GM19467 (cell line): ENCODE measurements around the gene GORAB.

ENCODE experiments used
- ATAC-seq: cut with Tn5 transposase; IDR thresholded peaks from one replicate; pipeline ENCODE4 v1.9.1; 2021; ENCODE audit warnings: mild to moderate bottlenecking, moderate library complexity; ENCODE audit not compliant: unreplicated experiment

The GORAB gene, protein sequence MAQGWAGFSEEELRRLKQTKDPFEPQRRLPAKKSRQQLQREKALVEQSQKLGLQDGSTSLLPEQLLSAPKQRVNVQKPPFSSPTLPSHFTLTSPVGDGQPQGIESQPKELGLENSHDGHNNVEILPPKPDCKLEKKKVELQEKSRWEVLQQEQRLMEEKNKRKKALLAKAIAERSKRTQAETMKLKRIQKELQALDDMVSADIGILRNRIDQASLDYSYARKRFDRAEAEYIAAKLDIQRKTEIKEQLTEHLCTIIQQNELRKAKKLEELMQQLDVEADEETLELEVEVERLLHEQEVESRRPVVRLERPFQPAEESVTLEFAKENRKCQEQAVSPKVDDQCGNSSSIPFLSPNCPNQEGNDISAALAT

DNA sequence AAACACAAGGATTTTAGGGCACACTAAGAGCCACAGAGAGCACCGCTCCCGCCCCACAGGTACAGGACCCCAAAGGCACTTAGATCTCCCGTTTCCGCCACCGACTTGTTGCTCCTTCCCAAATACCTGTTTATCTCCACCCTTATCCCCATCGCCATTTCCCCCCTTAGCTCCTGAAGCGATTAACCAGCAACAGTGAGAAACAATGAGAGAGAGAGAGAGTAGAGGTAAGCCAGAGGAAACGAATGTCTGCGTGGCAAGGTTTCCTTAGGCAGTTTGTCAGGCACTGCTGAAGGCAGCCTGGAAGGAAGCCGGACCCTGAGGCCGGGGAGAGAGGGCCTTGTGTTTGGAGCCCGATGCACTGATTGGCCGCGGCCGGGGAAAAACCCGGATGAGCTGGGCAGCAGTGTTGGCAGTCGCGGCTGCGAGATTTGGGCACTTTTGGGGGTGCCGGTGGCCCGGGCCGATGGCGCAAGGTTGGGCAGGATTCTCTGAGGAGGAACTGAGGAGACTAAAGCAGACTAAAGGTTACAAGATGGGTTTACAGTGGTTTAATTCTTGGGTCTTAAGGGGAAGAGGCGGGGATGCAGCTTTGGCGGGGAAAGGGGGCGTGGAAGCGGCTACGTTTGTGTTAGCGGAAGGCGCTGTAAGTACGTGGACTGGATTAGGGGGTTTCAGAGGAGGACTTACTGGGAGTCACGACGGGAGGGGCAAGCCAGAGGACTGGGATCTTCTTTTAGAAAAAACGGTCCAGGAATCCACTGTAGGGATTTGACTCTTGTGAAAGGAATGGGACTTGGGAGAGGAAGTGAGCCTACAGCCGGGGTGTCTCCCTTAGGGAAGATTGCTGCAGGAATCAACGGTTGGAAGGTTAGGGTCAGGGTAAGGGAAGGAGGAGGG lies at the start of gene GORAB:
TSS of gene GORAB (plus strand) at position 409 of the 900 bp plus-strand sequence. CDS start at position 467, 58 bp downstream.
- ATAC-seq, result peak; percentile 98

DNA sequence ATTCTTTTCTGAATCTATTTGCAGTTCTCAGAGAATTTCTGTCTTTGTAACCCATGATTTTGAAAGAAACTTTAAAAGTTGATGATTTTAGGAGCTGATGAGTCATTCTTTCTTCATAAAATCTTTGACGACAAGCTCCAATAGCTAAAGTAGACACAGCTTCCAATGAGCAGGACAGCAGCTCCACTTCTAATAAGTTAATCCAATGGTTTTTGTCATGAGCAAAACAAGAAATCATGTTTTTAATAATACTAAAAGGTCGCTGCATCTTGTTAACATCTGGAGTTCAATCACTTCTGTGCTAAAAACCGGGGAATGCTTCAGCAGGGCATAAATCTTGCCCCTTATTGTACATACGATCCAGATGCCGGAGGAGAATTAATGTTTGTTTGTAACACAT lies 48.9 kb upstream of the GORAB start:
- ATAC-seq, result no peak

DNA sequence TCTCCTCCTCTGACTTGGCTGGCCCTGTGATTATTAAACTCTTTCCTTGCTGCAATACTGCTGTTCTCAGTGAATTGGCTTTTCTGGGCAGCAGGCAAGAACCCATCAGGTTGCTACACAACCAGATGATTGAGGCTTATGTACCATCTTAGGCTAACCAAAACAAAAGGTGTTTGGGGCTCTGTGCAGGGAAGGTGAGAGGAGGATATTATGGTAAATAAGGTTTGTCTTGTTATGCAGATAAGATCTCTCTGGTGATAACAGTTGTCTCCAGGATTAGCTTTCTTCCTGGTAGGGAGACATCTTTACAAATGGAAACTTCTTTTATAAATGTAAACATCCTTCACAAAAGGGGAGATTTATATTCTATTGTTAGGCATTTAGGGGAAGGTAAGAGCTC lies 44.5 kb upstream of the GORAB start:
- ATAC-seq, result no peak

- ATAC-seq, result no peak
Observed at GRCh38 chr1:170491291-170491690, 40.7 kb upstream of the GORAB start.

GRCh38 chr1:170494369-170494768 lies 37.6 kb upstream of the GORAB start:
- ATAC-seq, result no peak

DNA sequence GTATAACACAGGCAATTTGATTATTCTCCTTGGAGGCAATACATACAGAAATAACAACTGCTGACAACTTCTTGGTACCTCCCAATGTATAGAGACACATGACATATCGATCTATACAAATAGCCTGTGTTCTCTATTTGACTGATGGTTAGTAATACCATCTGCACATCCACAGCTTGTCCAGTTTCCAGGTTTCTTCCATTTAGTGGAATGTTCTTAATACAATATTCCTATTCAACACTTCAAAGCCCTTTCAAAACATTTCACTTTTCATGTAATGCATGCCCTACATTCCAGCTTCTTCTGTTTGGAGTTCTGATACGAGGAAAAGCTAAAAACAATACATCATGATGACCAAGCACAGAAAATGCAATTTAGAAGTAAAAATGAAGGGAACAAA lies 37.0 kb upstream of the GORAB start:
- ATAC-seq, result no peak

DNA sequence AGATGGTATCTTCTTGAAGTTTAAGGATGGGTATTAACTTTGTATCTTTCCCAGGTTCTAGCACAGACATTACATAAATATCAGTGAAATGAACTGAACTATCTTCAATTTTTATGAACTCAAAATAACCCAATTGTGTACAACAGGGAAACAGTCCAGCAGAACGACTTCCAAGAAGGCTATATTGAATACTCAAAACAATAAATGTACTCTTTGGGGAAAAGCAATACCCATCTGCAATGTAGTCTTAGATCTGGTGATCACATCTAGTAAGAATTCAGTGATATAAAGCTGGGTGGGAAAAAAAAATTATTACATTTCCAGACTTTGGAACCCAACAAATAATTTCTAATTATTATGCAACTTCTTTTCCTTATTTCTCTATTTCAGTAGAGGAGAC lies 33.1 kb upstream of the GORAB start:
- no peak for ATAC-seq

GRCh38 chr1:170503665-170504064 lies 28.3 kb upstream of the GORAB start:
- no peak for ATAC-seq

DNA sequence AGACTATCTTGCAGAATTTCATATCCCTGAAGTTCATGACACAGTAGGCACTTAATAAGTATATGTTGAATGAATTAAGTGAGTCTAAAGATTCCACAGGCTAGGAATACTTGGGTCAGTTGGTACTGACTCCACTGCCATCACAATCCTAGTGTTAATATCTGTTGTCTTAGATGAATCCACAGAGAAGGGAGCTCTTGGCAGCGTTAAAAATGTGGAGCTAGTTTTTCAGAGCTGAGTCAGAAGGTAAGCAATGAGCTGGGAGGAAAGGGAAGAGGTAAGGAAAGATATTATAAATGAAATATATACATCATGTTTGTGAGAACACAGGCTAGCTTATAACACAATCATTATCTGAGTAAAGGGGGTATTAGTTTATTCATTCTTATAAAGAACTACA lies 21.8 kb upstream of the GORAB start:
- ATAC-seq, result no peak

DNA sequence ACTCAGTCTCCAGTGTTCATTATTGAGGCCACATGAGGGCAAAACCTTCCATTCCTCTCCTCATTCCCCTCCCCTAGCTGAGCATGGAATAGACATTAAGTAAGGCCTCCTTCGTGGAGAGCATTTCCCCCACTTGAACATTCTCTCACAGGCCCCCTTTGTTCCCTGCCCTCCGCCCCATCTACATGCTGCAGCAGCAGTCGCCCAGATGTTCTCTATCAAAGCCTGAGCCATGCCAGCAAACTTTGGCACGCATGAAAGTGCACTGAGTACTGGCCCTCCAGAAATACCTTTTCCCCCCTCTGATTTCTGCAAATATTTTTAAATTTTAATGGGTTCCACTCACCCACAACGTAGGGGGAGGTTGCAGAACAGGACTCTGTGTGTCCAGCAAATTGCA lies 20.9 kb upstream of the GORAB start:
- ATAC-seq, result no peak

DNA sequence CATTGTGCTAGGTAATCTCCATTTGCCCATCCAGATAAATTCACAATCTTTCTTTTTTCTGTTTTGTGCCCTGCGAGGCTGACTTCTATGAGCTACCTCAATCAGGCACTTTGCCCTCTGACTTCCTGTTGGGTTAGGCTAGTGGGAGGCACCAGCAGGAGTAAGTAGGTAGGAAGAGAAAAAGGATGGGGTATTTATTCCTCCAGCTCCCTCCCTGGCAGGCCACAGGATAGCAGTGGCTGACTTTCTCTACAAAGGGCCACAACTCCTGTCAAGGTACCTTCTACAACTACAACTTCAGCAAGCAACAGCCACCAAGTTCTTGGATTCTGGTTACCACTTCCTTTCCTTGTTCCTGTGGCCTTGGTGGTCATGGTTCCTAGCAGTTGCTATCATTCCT lies 18.8 kb upstream of the GORAB start:
- no peak for ATAC-seq

GRCh38 chr1:170518185-170518834 lies 13.7 kb upstream of the GORAB start:
- no peak for ATAC-seq

GRCh38 chr1:170518965-170519364 lies 13.0 kb upstream of the GORAB start:
- ATAC-seq, result no peak

GRCh38 chr1:170520601-170521000 lies 11.4 kb upstream of the GORAB start:
- no peak for ATAC-seq

DNA sequence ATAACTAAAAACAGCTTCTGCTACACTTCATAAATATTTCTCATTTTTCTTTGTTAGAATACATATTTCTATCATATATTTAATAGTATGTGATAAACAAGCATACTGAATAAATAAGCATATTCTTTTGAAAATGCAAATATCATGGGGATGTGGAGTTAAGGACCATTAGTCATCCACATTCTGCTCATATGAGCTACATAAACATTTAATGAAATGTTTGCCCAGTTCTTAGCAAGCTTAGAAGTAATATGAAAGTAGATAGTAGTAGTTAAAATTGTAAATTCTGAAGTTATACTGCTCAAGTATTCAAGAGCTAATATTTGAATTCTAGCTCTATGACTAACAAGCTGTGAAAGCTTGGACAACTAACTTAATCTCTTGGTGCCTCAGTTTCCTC lies 10.1 kb upstream of the GORAB start:
- ATAC-seq, result no peak

GRCh38 chr1:170530972-170531757 lies 801 bp upstream of the GORAB start:
- ATAC-seq, result no peak

DNA sequence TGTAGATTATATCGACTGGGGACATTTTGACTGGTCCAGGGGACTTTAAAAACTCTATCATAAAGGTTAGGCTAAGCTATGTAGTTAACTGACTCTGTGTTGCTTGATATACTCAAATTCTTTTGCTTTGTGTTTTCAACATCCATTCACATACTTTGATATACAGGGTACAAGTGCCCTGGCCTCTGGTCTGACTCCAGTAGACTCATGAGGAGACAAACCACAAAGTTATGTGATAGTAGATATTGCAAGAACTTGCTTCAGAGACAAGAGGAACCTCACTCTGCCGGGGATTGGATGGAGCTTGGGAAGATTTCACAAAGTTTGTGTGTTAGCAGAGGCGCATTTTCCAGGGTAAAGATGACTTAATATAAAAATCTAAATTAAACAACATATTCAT lies 1.3 kb downstream of the GORAB start:
- no peak for ATAC-seq

DNA sequence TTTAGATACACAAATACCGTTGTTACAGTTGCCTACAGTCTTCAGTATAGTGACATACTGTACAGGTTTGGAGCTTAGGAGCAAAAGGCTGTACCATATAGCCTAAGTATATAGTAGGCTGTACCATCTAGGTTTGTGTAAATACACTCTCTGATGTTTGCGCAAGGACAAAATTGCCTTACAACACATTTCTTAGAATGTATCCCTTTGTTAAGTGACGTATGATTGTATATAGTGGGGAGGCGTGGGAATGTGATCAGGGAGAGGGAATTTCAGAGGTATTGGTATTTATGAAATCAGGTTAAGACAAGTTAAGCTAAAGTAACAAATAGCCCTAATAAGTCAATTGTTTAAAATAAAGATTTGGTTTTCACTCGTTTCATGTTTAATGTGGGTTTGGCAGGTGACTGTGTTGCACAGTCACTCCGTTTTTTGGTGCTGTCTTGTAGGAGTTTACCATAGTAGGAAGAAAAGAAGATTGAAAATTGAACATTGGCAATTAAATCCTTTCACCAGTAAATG lies 2.7 kb downstream of the GORAB start:
- no peak for ATAC-seq

- no peak for ATAC-seq
Observed at GRCh38 chr1:170535418-170535817, 3.5 kb downstream of the GORAB start.

GRCh38 chr1:170536924-170537551 lies 5.1 kb downstream of the GORAB start:
- no peak for ATAC-seq
